Amygdala (tissue), 56 donors: ENCODE measurements around the gene STK32B.

Source experiments
- DNase-seq, 56 donors: peaks; one replicate each; lab custom pipeline; 2025; lab: John Stamatoyannopoulos, UW

STK32B gene

GRCh38 chr4:5547651-5548249 lies 496.5 kb downstream of the STK32B start:
- DNase-seq: no peak
